Measurements from ENCODE around the gene TNPO2. TPM values are rescaled to one million over a fixed set of nuclear protein-coding genes. Genes with fewer than 3 reads are reported as not detected.

The TNPO2 gene
- total RNA-seq, 2 experiments from 2014 or later = 80.8 to 81.9 TPM

GRCh38 chr19:12665281-12665573 lies 58.5 kb downstream of the TNPO2 start:
- H3K27ac Mint-ChIP-seq = peak overlapping the region; percentile 82
- POLR2A ChIA-PET = interaction anchor here (0.5 to 0.6 kb wide), 2 partner anchors 13 to 42 kb away, joined by 3 to 6 read pairs; no protein-coding TSS in a partner anchor
- no peaks in the 10 kb centered on the region for H3K9me3 Mint-ChIP-seq
- H3K4me3 Mint-ChIP-seq = peak overlapping the region; percentile 92
- H3K36me3 Mint-ChIP-seq = peaks cover 6% of the 10 kb centered on the region
- peaks cover 30% of the 10 kb centered on the region for H3K4me1 Mint-ChIP-seq
- ATAC-seq (ENCODE audit: low read depth) (peak; percentile 46), DNase-seq (peak; percentile 57)
- H3K27me3 Mint-ChIP-seq = no peaks in the 10 kb centered on the region

GRCh38 chr19:12664406-12665280 lies 59.1 kb downstream of the TNPO2 start:
- DNase-seq (no peak), ATAC-seq (ENCODE audit: low read depth) (no peak)
- H3K27me3 Mint-ChIP-seq = no peaks in the 10 kb centered on the region
- POLR2A ChIA-PET = interaction anchor here (0.5 to 0.9 kb wide), 3 partner anchors 14 to 42 kb away, joined by 3 to 6 read pairs (median 3); no protein-coding TSS in a partner anchor
- H3K4me3 Mint-ChIP-seq = peak overlapping the region; percentile 92
- peaks cover 9% of the 10 kb centered on the region for H3K36me3 Mint-ChIP-seq
- peak overlapping the region; percentile 82 for H3K27ac Mint-ChIP-seq
- H3K4me1 Mint-ChIP-seq = peaks cover 30% of the 10 kb centered on the region
- no peaks in the 10 kb centered on the region for H3K9me3 Mint-ChIP-seq

DNA sequence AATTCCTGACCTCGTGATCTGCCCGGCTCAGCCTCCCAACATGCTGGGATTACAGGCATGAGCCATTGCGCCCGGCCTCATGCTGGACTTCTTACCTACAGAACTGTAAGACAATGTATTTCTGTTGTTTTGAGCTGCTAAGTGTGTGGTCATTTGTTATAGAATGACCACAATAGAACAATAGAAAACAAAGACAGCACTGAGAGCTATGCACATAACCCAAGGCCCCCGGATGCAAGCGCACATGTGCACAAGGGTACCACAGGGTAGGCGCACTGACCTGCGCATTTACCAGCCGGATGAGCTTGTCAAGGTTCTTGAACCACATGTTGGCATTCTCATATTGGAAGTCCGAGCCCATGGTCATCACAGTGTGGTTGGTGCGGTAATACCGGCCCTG lies 62.8 kb downstream of the TNPO2 start:
- H3K27ac Mint-ChIP-seq = no peak overlapping the region
- POLR2A ChIA-PET = no interaction called here
- DNase-seq = no peak
- ATAC-seq (ENCODE audit: low read depth) = no peak
- H3K27me3 Mint-ChIP-seq = no peaks in the 10 kb centered on the region
- no peak overlapping the region for H3K4me3 Mint-ChIP-seq
- no peaks in the 10 kb centered on the region for H3K9me3 Mint-ChIP-seq
- peaks cover 11% of the 10 kb centered on the region for H3K4me1 Mint-ChIP-seq
- H3K36me3 Mint-ChIP-seq = peaks cover 24% of the 10 kb centered on the region

GRCh38 chr19:12657966-12658365 lies 65.8 kb downstream of the TNPO2 start:
- no peaks in the 10 kb centered on the region for H3K4me1 Mint-ChIP-seq
- peaks cover 27% of the 10 kb centered on the region for H3K36me3 Mint-ChIP-seq
- ATAC-seq (ENCODE audit: low read depth) (no peak), DNase-seq (no peak)
- H3K27me3 Mint-ChIP-seq = no peaks in the 10 kb centered on the region
- no peaks in the 10 kb centered on the region for H3K9me3 Mint-ChIP-seq
- POLR2A ChIA-PET = interaction anchor here (0.6 to 0.8 kb wide), 2 partner anchors 9 to 137 kb away, joined by 3 to 4 read pairs; no protein-coding TSS in a partner anchor
- H3K27ac Mint-ChIP-seq = no peak overlapping the region
- no peak overlapping the region for H3K4me3 Mint-ChIP-seq

- POLR2A ChIA-PET = no interaction called here
- Mint-ChIP-seq H3K36me3 (peaks cover 30% of the 10 kb centered on the region), H3K27ac (no peak overlapping the region), H3K9me3 (no peaks in the 10 kb centered on the region), H3K4me1 (no peaks in the 10 kb centered on the region), H3K27me3 (no peaks in the 10 kb centered on the region), H3K4me3 (no peak overlapping the region)
- ATAC-seq (ENCODE audit: low read depth) (peak; percentile 7), DNase-seq (no peak)
Measured at GRCh38 chr19:12656899-12657571, 66.7 kb downstream of the TNPO2 start.

DNA sequence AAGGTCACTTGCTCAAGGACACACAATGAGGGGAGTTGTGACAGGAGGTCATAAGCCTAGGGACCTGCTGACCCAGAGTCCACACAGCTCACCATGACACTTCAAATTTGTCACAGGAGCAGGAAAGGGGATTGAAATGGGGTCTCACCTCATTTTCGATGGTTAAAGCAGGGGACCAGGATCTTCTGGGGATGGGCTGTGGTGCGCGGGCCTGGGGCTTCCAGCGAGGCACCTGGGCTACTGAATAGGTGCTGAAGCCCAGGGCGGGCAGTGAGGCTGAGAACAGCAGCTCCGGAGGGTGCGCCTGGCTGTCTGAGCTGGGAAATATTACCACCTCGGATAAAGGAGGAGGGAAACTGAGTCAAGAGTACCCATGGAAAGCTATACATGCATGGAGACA lies 68.2 kb downstream of the TNPO2 start:
- no peaks in the 10 kb centered on the region for H3K9me3 Mint-ChIP-seq
- ATAC-seq (ENCODE audit: low read depth) (no peak), DNase-seq (no peak)
- no peak overlapping the region for H3K4me3 Mint-ChIP-seq
- peaks cover 39% of the 10 kb centered on the region for H3K36me3 Mint-ChIP-seq
- no peaks in the 10 kb centered on the region for H3K4me1 Mint-ChIP-seq
- no peaks in the 10 kb centered on the region for H3K27me3 Mint-ChIP-seq
- no peak overlapping the region for H3K27ac Mint-ChIP-seq
- POLR2A ChIA-PET = no interaction called here

- Mint-ChIP-seq H3K4me1 (peaks cover 4% of the 10 kb centered on the region), H3K4me3 (no peak overlapping the region), H3K36me3 (peaks cover 44% of the 10 kb centered on the region), H3K9me3 (no peaks in the 10 kb centered on the region), H3K27me3 (no peaks in the 10 kb centered on the region), H3K27ac (no peak overlapping the region)
- POLR2A ChIA-PET = no interaction called here
- no peak for ATAC-seq (ENCODE audit: low read depth)
- DNase-seq = no peak
Measured at GRCh38 chr19:12652219-12652618, 71.5 kb downstream of the TNPO2 start.

GRCh38 chr19:12649941-12650340 lies 73.8 kb downstream of the TNPO2 start:
- peaks cover 7% of the 10 kb centered on the region for H3K4me1 Mint-ChIP-seq
- no peak for ATAC-seq (ENCODE audit: low read depth)
- POLR2A ChIA-PET = no interaction called here

More at GRCh38 chr19:12649941-12650340, 73.8 kb downstream of the TNPO2 start:
- Mint-ChIP-seq H3K36me3 (peaks cover 34% of the 10 kb centered on the region), H3K9me3 (no peaks in the 10 kb centered on the region), H3K27ac (no peak overlapping the region), H3K27me3 (no peaks in the 10 kb centered on the region), H3K4me3 (no peak overlapping the region)
- DNase-seq = no peak

Other genes with a start within 250 kb of the TNPO2 start
- 1 to 10 TPM; 4.9 to 5.0 TPM for gene ZNF709, start 239.1 kb downstream of the TNPO2 start, total RNA-seq
- 10 to 100 TPM; 18.1 to 19.0 TPM for gene ZNF564, start 172.4 kb downstream of the TNPO2 start, total RNA-seq
- gene ZNF490, start 113.1 kb downstream of the TNPO2 start, total RNA-seq = 10 to 100 TPM; 14.9 to 17.4 TPM
- 10 to 100 TPM; 37.1 to 42.7 TPM for gene ZNF791, start 113.0 kb downstream of the TNPO2 start, total RNA-seq
- 100 to 1,000 TPM; 108 to 115 TPM for gene MAN2B1, start 57.2 kb downstream of the TNPO2 start, total RNA-seq
- 10 to 100 TPM; 18.2 to 21.1 TPM for gene WDR83, start 57.1 kb downstream of the TNPO2 start, total RNA-seq
- 100 to 1,000 TPM; 148 to 149 TPM for gene DHPS, start 42.1 kb downstream of the TNPO2 start, total RNA-seq
- not detected for gene GNG14, start 35.9 kb downstream of the TNPO2 start, total RNA-seq
- 1 to 10 TPM; 4.9 to 5.3 TPM for gene FBXW9, start 27.3 kb downstream of the TNPO2 start, total RNA-seq
- 100 to 1,000 TPM; 213 to 214 TPM for gene TRIR, start 10.8 kb upstream of the TNPO2 start, total RNA-seq
- gene GET3, start 13.6 kb upstream of the TNPO2 start, total RNA-seq = 10 to 100 TPM; 46.4 to 47.2 TPM
- not detected for gene BEST2, start 27.9 kb upstream of the TNPO2 start, total RNA-seq
- 10 to 100 TPM; 20.0 to 20.3 TPM for gene HOOK2, start 51.6 kb upstream of the TNPO2 start, total RNA-seq
- 10 to 100 TPM; 82.7 to 84.6 TPM for gene JUNB, start 67.6 kb upstream of the TNPO2 start, total RNA-seq
- 100 to 1,000 TPM; 170 to 181 TPM for gene PRDX2, start 77.9 kb upstream of the TNPO2 start, total RNA-seq
- gene THSD8, start 78.1 kb upstream of the TNPO2 start, total RNA-seq = 10 to 100 TPM in 1 of 2 experiments, 1 to 10 TPM in 1; 5.8 to 10.8 TPM
- gene RNASEH2A, start 82.7 kb upstream of the TNPO2 start, total RNA-seq = 10 to 100 TPM; 46.2 to 47.8 TPM
- not detected for gene RTBDN, start 110.6 kb upstream of the TNPO2 start, total RNA-seq
- 1 to 10 TPM; 1.8 to 2.6 TPM for gene MAST1, start 114.6 kb upstream of the TNPO2 start, total RNA-seq
- 10 to 100 TPM; 29.0 to 30.4 TPM for gene DNASE2, start 157.5 kb upstream of the TNPO2 start, total RNA-seq
- under 1 TPM in 1 of 2 experiments, not detected in 1; 0.19 TPM for gene KLF1, start 163.3 kb upstream of the TNPO2 start, total RNA-seq
- gene GCDH, start 167.2 kb upstream of the TNPO2 start, total RNA-seq = 10 to 100 TPM; 39.7 to 43.4 TPM
- 1 to 10 TPM; 3.6 to 4.4 TPM for gene SYCE2, start 195.4 kb upstream of the TNPO2 start, total RNA-seq
- gene FARSA, start 209.8 kb upstream of the TNPO2 start, total RNA-seq = 10 to 100 TPM; 69.2 to 73.3 TPM
- gene CALR, start 214.7 kb upstream of the TNPO2 start, total RNA-seq = 100 to 1,000 TPM; 522 to 531 TPM
- gene RAD23A, start 221.9 kb upstream of the TNPO2 start, total RNA-seq = 100 to 1,000 TPM; 128 to 141 TPM
- gene GADD45GIP1, start 233.3 kb upstream of the TNPO2 start, total RNA-seq = 10 to 100 TPM; 18.4 to 19.4 TPM
- not detected for gene DAND5, start 245.6 kb upstream of the TNPO2 start, total RNA-seq